Sciatic nerve (tissue), 2 donors: ENCODE data around the gene XKR3. TPM values are rescaled to one million over a fixed set of nuclear protein-coding genes. Genes with fewer than 3 reads are reported as not detected.
"Not testable (repeated sequence)": the region's sequence is repeated elsewhere in the genome, so short reads cannot be mapped to it uniquely, and the experiment has no call there.

Experiments used
- ATAC-seq: fragments of 200-7000 bp; cut with Tn5 transposase; one replicate; pipeline ENCODE4 v1.9.1; 2020; ENCODE audit warnings: mild to moderate bottlenecking, moderate library complexity
- DNase-seq: peaks from one replicate; pipeline ENCODE4 v3.0.0-alpha.2; 2020; ENCODE audit warnings: low spot score
- intact Hi-C: fragments of 100-400 bp; cut with DNase I; formaldehyde crosslinking; loops from one replicate; pipeline ENCODE4 v1.14.2; 2022
- total RNA-seq: library from RNA; stranded (reverse); fragmentation: NEBNext Ultra II Directional; extraction: Animal tissue kit (Norgen Biotek cat#: 25700); gene quantifications from one replicate; pipeline ENCODE4 v1.2.1, GENCODE V29; 2021
- donor health status: DM: no; HTN: no; CAD: no.
- donor health status: DM: no; HTN: no; CAD: no.

XKR3 gene
- total RNA-seq, 1 donor from 2014 or later, result not detected

DNA sequence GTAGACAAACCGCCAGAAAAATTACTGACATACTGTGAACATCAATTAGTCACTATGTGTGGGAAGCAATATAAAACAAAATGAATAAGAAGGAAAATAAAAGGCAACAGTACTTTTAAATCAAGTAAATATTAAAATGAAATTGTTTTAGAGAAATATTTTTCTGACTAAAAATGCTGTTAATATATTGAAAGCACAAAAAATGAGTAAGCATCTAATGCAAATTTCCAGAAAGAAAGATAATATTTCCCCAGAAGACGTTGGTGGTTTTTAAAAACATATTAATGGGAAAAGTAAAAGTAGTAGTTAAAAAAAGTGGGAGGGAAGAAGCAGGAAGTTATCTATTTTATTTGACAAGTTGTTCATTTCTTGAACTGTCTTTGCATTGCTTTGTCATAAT lies 16.5 kb downstream of the XKR3 start:
- ATAC-seq, result no peak
- intact Hi-C loops, result no loop called here
- DNase-seq, result no peak

DNA sequence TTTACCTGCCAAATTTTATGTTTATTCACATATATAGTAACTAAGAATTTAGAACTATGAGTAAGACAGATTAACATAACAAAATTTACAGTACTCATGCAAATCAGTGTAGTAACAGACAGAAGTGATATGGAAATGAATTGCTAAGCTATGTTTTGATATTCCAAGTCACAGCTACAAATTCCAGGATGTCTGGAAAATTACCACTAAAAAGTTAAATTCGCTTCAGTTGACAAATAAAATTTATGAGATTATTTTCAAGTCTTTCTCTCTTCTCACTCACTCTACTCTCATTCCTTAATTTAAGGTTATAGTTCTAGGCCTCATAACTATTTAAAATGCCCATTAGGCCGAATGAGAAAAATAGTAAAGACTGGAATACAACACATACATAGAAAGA lies 18.1 kb downstream of the XKR3 start:
- intact Hi-C loops, result no loop called here
- ATAC-seq (no peak), DNase-seq (no peak)

DNA sequence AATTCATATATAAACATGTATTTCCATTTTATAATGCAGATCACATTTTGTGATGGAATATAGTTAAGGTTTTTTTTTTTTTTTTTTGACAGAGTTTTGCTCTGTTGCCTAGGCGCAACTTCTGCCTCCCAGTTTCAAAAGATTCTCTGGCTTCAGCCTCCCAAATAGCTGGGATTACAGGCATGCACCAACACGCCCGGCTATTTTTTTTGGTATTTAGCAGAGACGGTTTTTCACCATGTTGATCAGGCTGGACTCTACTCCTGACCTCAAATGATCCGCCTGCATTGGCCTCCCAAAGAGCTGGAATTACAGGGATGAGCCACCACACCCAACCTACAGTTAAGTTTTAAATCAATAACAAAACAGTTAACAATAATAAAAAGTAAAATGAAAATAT lies 18.8 kb downstream of the XKR3 start:
- no peak for DNase-seq
- intact Hi-C loops, result no loop called here
- ATAC-seq, result no peak

DNA sequence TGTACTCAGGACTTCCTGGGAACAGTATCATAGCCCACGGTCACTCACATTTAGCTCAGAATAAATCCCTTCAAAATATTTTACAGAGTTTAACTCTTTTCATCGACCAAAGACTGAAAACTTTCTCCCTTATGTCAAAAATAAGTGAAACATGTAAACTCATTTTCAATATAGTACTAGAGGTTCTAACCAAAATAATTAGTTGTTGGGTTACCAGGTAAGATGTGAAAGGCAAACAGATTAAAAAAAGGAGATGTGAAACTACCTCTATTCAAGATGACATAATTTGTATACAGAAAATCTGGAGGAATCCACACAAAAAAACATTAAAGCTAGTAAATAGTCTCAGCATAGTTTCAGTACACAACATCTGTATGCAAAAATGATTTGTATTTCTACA lies 20.3 kb downstream of the XKR3 start:
- no peak for ATAC-seq
- intact Hi-C loops, result no loop called here
- no peak for DNase-seq

DNA sequence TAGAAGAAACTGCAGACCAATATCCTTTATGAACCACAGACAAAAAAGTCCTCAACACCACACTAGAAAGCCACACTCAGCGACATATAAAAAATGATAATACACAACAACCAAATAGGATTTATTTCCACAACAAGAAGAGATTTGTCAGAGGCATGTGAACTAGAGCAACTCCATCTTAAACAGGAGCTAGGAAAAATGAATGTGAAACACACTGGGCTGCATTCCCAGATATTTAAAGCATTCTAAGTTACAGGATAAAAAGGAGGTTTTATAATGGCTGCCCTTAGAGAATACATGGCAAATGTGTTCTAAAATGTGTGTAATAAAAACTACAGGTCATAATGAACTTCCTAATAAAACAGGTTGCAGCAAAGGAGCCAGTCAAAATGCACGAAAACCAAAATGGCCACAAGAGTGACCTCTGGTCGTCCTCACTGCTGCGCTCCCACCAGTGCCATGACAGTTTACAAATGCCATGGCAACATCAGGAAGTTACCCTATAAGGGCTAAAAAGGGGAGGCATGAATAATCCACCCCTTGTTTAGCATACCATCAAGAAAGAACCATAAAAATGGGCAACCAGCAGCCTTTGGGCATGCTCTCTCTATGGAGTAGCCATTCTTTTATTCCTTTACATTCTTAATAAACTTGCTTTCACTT lies 21.8 kb downstream of the XKR3 start:
- no peak for DNase-seq
- intact Hi-C loops, result no loop called here

DNA sequence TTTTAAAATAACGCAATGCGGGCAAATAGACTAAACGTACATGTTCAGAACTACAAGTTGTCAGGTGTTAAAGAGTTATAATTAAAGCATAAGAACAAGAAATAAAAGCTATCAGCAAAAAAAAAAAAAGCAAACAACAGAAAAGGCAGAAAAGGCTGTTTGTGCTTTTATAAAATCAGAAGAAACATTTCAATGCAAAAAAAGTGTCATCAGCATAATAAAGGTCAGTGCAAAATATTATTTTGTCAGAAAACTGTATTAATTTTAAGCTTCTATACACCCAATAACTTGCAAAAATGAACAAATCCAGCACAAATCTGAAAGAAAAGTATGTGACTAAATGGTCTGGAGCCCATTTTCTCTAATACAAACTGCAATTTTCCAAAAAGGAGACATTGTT lies 23.6 kb downstream of the XKR3 start:
- intact Hi-C loops, result no loop called here
- no peak for DNase-seq
- no peak for ATAC-seq

More for the DNA sequence above, 21.8 kb downstream of the XKR3 start:
- ATAC-seq, result no peak

DNA sequence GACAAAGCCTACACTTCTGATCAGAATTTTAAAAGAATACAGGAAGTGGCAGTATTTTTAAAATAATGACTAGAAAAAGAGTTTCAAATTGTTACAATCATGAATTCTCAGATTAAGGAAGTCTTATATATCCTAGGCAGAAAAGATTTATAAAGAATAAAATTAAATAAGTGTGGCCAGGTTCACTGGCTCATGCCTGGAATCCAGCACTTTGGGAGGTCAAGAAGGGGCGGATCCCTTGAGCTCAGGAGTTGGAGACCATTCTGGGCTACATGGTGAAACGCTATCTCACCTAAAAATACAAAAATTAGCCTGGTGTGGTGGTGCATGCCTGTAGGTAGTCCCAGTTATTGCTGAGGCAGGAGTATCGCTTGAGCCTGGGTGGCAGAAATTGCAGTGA lies 24.1 kb downstream of the XKR3 start:
- intact Hi-C loops, result no loop called here
- no peak for DNase-seq
- no peak for ATAC-seq

DNA sequence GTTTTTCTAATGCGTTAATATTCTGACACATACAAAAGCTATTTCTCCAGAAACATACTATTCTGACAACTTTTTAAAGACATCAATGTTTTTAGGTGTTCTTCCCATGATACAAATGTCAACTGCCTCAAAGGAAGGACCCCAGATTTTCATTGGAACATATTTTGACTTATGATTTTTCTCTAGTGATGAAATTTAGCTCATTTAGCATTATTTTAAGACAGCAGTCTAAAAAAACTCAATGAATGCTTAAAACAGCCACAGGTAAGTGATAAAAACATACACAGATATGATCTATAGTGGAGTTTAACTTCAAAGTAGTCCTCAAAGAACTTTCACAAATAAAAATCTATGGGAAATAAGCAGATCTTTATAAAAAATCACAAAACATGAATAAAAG lies 24.9 kb downstream of the XKR3 start:
- intact Hi-C loops, result no loop called here
- DNase-seq, result no peak
- ATAC-seq, result no peak

DNA sequence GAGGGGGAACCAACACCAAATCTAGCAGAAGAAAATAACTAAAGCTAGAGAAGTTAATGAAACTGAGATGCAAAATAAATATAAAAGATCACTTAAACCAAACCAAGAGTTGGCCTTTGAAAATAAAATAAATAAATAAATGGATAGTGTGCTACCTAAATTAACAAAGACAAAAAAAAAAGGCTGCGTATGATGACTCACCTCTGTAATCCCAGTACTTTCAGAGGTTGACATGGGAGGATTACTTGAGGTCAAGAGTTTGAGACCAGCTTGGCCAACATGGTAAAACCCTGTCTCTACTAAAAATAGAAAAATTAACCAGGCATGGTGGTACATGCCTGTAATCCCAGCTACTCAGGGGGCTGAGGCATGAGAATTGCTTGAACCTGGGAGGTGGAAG lies 29.7 kb downstream of the XKR3 start:
- intact Hi-C loops, DNase-seq, ATAC-seq: not testable (repeated sequence)

DNA sequence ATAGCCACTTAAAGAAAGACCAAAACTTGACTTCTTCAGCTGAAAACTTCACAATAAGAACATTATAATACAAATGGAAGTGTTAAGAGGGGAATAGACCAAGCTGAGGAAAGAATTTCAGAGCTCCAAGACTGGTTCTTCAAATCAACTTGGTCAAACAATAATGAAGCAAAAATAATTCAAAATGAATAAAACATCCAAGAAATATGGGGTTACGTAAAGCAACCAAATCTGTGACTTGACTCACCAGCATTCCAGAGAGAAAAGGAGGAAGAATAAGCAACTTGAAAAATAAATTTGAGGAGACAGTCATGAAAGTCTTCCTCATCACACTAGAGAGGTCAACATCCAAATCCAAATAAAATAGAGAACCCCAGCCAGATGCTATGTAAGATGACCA lies 31.4 kb downstream of the XKR3 start:
- ATAC-seq (no peak), DNase-seq (no peak)
- intact Hi-C loops, result no loop called here

DNA sequence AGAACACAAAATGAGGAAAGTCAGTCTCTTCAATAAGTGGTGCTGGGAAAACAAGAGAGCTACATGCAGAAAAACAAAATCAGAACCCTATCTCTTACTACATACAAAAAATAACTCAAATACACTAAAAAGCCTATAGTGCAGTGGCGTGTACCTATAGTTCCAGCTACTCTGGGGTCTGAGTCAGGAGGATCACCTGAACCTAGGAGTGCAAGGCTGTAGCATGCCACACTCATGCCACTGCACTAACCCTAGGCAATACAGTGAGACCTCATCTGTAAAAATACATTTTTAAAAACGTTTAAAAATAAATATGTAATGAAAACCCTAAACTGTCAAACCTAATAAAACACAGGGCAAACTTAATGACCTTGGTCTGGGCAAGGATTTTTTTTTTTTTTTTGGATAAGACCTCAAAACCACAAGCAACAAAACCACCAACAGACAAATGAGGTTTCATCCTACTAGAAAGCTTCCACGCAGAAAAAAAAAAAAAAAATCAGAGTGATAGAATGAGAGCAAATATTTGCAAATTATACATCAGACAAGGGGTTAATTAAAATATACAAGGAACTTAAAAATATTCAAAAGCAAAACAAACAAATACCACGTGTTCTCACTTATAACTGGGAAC lies 35.2 kb downstream of the XKR3 start:
- ATAC-seq (no peak), DNase-seq (no peak)
- intact Hi-C loops, result no loop called here

DNA sequence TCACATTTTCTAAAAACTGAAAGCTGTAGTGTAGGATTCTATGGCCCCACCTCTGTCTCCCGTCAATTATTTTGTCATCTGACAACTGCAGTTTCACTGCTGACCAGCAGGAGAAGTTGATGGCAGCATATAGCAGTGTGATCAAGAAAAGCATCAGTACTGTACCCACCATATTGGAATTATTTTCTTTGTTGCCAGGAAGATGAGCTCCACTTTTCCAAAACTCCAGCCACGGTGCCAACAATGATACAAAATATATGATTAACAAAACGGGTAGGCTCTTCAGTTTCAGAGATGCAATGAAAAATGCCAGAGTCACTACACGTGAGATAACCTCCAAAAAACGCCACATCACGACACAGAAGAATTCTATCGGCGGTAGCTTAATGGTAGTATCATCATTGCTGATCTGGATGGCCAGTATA lies 41.3 kb downstream of the XKR3 start:
- ATAC-seq (no peak), DNase-seq (no peak)
- intact Hi-C loops, result no loop called here

DNA sequence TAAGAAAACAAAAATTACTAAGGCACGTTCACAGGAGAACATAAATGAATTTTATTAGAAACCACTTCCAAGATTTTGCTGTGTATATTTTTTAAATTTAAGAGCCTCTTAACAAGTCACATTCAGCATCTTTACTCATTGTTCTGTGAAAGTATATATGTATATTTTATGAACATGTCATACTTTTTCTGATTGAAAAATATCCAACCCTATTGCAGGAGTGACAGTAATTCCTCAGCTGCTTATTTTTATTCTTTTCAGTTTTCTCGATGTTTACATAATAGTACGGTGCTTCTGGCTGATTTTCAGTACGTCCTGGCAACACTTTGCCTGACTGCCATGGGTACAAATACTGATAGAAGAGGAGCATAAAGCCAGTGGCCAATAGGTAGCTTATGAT lies 41.8 kb downstream of the XKR3 start:
- intact Hi-C loops, result no loop called here
- ATAC-seq, result no peak
- no peak for DNase-seq

DNA sequence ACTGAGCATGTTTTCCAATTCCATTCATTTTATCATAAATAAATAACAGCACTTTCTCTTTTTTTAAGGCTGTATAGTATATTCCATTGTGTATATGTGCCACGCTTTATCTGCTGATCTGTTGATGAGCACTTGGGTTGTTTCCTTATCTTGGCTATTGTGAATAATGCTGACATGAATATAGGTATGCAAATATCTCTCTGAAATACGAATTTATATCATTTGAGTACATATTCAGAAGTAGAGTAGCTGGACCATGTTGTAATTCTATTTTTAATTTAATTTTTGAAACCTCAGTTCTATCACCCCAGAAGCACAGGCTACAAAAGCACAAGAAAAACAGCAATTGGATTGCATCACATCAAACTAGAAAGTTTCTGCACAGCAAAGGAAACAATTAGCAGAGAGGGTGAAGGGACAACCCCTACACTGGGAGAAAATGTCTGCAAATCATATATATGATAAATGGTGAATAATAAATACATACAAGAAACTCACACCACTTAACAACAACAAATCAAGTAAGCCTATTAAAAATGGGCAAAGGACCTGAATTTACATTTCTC lies 43.4 kb downstream of the XKR3 start:
- intact Hi-C loops, result no loop called here
- no peak for DNase-seq

DNA sequence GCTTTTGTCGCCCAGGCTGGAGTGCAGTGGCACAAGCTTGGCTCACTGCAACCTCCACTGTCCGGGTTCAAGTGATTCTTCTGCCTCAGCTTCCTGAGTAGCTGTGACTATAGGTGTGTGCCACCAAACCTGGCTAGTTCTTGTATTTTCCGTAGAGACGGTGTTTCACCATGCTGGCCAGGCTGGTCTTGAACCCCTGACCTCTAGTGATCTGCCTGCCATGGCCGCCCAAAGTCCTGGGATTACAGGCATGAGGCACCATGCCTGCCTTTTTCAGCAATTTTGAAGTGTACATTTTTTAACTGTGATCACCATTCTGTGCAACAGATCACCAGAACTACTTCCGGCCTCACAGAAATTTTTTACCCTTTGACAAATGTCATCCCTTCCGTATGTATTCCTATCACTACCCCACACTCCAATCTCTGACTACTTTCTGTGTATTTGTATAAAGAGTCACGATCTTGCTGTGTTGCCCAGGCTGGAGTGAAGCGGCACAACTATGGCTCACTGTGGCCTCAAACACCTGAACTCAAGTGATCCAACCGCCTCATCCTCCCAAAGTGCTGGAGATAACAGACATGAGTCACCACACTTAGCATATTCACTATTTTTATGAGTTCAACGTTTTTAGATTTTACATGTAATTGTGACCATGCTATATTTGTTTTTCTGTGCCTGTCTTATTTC lies 44.0 kb downstream of the XKR3 start:
- DNase-seq (no peak), ATAC-seq (no peak)
- intact Hi-C loops, result no loop called here

More for the DNA sequence above, 43.4 kb downstream of the XKR3 start:
- no peak for ATAC-seq

DNA sequence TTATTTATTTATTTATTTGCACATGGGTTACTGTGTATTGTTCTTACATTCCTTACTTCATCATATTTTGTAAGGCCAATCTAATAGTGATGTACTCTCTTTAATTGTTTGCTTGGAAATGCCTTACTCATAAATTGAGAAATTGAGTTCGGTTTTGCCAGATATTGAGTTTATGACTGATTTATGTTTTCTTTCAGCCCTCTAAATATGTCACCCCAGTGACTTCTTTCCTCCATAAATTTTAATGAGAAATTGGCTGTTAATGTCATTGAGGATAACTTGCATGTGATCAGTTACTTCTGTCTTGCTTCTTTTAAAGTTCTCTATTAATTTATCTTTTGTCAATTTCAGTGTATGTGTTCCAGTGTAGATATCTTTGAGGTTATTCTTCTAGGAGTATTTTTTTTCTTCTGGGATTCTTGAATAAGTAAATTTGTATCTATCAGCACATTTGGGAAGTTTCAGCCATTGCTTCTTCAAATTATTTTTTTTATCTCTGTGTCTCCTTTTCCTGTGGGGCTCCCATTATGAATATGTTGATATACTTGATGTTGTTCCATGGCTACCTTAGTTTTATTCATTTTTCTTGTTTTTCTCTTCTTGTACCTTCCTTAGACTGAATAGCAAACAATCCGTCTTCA lies 47.8 kb downstream of the XKR3 start:
- ATAC-seq (no peak), DNase-seq (no peak)
- intact Hi-C loops, result no loop called here

DNA sequence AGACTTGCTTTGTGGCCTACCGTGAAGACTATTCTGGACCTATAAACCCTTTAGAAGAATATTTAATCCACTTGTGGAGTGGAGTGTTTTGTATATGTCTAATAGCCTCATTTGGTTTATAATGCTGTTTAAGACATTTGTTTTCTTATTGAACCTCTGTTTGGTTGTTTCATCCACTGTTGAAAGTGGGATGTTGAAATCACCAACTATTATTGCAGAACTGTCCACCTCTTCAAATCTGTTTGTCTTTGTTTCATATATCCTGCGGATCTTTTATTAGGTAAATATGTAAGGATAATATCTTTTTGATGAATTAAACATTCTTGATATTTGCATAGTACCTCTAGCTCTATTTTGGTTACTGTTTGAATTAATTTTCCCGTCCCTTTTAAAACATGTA lies 49.1 kb downstream of the XKR3 start:
- ATAC-seq (no peak), DNase-seq (no peak)
- intact Hi-C loops, result no loop called here

DNA sequence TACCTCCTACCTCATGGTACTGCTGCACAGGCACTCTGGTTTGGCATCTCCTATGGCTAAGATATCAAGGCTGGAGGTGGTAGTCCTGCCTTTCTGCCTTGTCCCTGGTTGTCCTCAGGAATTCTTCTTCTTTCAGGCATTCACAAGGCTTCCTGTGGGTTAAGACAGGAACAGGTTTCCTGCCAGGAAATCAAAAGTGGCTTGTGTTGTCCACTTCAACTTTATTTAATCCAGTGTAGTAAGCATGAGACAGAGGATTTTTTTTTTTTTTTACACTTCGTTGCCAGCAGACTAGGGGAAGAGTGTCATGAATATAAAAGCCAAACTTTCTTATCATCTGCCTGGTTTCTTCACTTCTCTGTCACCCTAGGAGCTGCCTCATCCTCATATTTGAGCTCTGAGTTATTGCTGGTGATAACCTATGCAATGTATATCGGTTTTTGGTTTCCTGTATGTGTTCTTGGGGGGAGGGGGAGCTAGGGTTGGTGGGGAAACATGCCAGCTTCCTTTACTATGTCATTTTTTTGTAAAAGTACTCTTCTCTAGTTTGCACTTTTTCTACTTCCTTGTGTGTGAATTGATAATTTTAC lies 50.2 kb downstream of the XKR3 start:
- no peak for ATAC-seq
- intact Hi-C loops, result no loop called here
- DNase-seq, result no peak

DNA sequence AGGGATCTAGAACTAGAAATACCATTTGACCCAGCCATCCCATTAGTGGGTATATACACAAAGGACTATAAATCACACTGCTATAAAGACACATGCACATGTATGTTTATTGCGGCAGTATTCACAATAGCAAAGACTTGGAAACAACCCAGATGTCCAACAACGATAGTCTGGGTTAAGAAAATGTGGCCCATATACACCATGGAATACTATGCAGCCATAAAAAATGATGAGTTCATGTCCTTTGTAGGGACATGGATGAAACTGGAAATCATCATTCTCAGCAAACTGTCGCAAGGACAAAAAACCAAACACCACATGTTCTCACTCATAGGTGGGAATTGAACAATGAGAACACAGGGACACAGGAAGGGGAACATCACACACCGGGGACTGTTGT lies 53.6 kb downstream of the XKR3 start:
- intact Hi-C loops, DNase-seq, ATAC-seq: not testable (repeated sequence)
